Stimulated activated CD4-positive, alpha-beta T cell treated with anti-CD3 and anti-CD28 coated beads, Interleukin-15, amount 100 ng/mL, for 48 hours (primary cell): ENCODE data around the gene PRELP.
"Not testable (repeated sequence)": the region's sequence is repeated elsewhere in the genome, so short reads cannot be mapped to it uniquely, and the experiment has no call there.

Experiments
- DNase-seq, 2 donors: peaks; one replicate each; pipeline ENCODE4 v3.0.0-alpha.2; 2020; ENCODE audit warnings: low read depth in 2 of 2

The PRELP gene

DNA sequence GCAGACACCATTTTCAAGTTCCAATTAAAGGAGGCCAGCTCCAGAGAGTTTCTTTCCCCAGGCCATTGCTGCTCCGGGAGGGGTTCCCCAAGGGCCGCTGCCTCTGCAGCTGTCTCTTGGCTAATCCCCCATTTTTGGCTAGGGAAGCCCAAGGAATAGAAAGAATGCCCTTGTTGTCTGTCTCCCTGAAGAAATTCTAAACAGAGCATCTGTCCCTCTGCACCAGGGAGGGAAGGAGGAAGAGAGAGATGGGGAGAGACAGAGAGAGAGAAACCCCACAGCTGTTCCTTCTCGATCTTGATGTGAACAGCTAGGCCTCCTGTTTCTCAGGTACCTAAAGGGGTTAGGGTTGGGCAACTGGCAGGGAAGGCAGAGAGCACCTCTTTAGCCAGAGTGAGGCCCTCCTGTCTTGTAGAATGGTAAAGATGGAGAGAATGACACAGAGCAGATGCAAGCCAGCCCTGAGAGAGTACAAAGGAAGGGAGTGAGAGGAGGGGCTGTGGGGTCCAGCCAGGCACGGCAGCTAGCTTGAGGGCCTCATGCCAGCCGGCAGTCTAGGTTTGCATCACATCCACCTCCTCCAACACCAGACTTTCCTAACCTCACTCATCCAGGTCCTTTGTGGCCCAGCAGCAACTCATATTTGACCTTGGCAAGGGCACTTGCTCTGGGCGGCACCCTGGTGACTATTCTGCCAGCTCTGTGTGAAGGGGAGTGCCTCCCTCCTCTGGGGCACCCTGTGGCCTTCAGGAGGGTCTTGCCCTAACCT, 31.4 kb downstream of the PRELP start:
- DNase-seq = no peak

DNA sequence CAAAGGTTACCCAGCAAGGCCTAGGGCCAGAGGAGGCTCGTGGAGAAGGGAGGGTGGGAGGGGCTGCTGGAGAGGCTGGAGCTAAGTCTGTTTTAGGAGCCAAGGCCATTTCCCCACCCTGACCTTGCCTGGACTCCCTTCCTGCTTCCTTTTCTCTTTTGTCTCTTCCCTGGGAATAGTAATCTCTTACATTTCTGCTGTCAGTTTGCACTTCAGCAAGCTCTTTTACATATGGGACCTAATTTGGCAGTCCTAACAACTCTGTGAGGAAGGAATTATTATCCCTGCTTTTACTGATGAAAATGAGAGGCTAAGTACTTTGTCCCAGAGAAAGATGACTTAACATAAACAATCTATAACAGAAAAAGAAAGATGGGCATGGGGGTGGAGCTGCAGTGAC, 32.2 kb downstream of the PRELP start:
- no peak for DNase-seq

DNA sequence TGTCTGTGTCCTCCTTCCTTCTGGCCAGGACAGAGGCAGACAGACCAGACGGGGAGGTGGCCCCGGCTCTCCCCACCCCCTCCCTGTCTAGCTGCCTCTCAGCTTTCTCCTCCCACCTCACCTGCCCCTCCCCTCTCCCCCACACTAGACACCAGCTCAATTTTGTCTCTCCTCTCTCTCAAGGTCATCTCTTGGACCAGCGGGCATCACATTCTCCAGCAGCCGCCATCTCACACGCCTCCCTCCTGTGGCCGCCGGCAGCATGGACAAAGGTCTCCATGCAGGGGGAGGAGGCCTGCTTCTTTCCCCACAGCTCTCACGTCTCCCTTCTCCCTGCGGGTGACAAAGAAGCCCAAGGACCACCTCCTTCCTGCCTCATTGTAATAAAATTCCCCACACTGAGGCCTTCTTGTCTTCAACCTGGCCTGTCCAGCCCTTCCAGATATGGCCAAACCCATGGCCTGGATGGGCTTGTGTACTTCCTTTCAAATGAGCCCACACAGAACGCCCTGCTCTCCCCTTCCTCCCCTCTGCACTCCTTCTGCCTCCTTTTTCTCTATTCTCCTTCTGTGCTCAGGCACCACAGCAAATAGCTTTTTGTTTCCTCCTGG, 33.0 kb downstream of the PRELP start:
- no peak for DNase-seq

GRCh38 chr1:203509135-203509534, 33.5 kb downstream of the PRELP start:
- DNase-seq = no peak

DNA sequence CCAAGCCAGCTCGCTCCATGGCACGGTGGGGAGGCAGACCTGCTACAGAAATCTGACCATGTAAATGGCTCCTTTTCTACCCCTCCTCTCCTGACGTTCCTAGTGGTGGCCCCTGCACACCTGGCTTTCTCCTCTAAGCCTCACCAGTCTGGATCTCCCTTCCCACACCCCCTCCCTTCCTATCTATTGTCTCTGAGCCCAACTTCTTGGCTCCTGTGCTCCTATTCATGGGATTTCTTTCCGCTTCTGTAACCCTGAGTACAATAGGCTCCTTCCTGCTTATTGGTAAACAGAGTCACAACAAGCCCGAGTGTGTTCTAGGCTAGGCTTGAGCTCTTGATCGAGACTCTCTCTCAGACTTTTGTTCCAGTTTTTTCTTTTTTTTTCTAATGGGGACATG, 35.9 kb downstream of the PRELP start:
- no peak for DNase-seq

DNA sequence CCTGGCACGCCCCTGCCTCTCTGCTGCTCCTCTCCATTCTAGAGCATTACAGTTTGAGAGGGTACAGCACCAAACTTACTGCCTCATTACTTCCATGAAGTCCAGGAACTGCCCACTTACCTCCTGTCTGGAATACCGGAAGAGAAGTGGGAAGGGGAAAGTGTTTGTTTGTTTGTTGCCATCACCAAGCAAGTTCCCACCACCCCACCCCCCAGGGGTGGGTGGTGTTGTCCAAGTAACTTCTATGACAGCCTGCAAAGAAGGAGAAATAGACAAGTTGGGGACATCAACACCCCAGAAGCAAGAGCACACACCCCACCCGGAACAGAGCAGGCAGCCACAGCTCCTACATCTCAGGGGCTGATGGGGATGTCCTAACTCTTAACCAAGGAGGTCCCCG, 36.3 kb downstream of the PRELP start:
- DNase-seq = no peak

DNA sequence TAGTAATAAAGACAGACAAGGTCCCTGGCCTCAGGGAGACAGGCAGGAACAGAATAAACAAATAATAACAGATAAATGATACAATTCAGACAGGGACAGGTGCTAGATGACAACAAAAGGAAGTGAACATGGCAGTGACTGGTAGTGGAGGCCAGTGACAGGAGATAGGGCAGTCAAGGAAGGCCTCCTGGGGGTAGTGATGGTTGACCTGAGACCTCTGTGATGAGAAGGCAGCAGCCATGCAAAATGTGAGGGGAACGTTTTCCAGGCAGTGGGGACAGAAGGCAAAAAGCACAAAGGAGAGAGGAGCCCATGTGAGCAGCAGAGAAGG, 36.9 kb downstream of the PRELP start:
- DNase-seq = no peak

GRCh38 chr1:203512848-203513584, 37.4 kb downstream of the PRELP start:
- DNase-seq = peak; percentile 51 to 52

- no peak for DNase-seq
Observed at GRCh38 chr1:203513585-203514031, 38.0 kb downstream of the PRELP start.

GRCh38 chr1:203516184-203516583, 40.6 kb downstream of the PRELP start:
- no peak for DNase-seq

GRCh38 chr1:203516906-203517305, 41.3 kb downstream of the PRELP start:
- DNase-seq = no peak

DNA sequence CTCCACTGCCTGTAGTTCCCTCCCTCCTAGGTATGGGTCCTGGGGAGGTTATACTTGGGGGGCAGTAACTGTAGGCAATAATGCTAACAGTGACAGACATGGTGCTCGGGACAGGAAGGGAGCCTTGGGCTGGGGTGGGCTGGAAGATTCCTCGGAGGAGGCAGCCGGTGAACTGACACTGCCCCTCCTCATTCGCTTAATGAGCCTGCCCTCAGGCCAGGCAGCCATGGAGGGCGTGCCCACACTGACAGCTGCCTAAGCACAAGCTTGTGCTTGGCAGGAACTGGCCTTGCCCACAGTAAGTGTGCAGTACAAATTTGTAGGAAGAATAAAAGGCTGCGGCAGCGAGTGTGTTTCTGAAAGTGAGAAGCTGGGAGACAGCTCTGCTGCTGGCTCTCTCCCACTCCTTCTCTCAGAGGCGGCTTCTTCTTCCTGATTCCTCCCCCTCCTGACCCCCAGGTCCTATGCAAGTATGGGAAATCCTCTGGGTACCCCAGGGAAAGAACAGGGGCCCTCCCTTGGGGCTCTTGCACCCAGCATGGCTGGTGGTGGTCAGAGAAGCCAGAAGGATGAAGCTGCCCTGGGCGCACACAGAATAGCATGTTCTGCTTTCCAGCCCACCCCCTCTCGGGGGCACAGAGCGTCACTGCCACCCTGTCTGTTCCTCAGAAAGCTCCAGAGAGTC, 42.0 kb downstream of the PRELP start:
- DNase-seq = no peak

GRCh38 chr1:203518139-203518538, 42.5 kb downstream of the PRELP start:
- not testable (repeated sequence) for DNase-seq

DNA sequence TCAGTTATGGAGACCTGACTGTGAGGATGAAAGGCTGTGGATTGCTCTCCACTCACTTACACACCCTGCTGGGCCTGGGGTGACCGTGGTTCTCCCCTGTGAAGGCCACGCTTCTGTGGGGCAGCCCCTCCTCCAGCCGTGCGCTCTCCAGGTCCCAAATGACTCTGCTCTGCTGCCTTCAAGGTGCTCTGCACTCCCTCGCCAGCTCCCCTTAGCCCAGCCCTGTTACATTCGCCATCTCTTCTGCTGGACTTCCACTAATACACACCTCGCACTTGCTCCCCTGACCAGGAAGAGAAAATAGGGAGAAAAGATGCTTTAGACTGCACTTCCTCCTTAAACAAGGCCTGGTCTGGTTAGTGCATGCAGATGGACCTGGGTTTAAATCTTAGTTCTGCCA, 42.9 kb downstream of the PRELP start:
- no peak for DNase-seq

DNA sequence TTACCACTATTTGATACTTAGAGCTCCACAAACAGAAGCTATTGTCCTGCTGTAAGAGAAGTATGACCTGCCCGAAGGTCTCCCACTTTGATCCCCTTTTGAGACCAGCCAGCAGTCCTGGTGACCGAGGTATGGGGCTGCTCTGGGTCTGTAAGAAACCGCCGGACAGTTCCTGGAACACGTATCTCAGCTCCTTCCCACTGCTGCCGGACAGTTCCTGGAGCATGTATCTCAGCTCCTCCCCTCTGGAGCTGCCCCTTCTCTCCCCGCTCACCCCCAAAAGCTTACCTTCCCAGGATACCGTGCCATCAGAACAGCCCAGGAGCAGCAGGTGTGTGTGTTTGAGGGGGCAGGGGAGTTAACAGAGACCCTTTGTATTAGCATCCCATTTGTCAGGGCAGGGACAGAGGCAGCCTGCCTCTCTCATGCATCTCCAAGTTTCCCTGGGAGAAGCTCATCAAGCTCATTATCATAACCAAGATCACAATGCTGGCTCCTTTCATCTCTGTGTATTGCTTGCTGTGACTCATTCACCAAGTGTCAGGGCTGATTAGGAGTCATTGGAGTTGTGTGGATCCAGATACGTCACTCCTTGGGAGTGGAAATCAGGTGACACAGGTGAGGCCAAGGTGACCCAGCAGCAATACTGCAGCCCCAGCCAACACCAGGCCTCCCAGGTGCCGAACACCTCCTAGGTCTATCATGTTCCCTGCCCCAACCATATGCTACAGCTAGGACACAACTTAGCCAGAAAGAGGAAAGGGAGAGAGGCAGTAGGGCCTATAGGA, 43.6 kb downstream of the PRELP start:
- no peak for DNase-seq

DNA sequence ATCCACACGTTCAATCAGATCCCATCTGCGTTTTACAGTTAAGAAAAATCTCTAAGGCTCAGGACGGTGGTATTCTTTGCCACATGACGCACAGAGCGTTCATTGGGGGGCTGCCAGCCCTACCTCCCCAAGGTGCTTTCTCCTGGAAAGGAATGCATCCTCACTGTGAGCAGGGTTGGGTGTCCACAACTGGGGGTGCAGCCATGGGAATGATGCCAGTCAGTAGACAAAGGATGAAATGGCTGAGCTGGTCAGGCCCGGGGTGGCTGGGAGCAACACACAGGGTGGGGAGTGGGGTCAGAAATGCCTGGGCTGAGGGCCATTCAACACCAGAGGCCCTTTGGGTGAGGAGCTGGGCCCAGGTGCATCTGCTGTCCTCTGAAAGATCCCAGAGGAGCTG, 44.3 kb downstream of the PRELP start:
- no peak for DNase-seq

GRCh38 chr1:203520315-203520714, 44.7 kb downstream of the PRELP start:
- DNase-seq = no peak

GRCh38 chr1:203521074-203521794, 45.6 kb downstream of the PRELP start:
- no peak for DNase-seq

- no peak for DNase-seq
Observed at GRCh38 chr1:203521812-203522211, 46.2 kb downstream of the PRELP start.

DNA sequence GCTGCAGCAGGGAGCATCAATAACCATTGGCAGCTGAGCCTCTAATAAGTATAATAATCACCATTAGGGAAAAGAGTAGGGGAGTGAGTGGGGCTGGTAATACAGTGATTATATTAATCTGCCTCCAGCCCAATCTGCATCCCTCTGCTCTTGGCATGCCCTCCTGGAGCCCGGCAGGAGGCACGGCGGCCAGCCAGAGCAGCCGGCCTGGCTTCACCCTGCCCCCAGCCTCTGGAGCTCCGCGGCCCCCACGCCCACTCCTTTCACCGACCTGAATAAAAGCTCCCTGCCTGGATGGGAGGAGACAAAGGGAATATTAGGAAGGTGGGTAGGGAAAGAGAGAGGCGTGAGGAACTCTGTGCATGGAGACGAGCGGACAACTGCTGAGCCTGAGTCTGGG, 46.6 kb downstream of the PRELP start:
- no peak for DNase-seq

DNA sequence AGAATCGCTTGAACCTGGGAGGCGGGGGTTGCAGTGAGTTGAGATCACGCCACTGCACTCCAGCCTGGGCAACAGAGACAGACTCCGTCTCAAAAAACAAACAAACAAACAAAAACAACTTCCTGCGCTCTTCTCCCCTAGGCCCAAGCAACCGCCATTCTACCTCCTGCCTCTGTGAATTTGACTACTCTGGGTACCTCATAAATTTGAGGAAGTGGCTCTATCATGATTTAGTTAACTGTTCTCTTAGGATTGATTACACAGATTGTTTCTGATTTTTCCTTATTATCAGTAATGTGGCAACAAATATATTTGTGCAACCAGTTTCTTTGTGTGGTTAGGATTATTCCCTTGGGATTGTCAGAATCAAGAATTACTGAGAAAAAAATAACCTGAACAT, 48.1 kb downstream of the PRELP start:
- no peak for DNase-seq
